Right lobe of liver (tissue), 4 donors: ENCODE data around the gene ZNF765.

Experiments
- POLR2A ChIP-seq: fragments of 450-650 bp; IDR thresholded peaks from one replicate; pipeline ENCODE4 v1.6.1; 2017; ENCODE audit warnings: antibody characterized with exemption, mild to moderate bottlenecking
- TF ChIP-seq, protein P1 (sequence below), 4 donors: fragments of 200-600 bp in 3 of 4; fragments of 450-650 bp in 1 of 4; IDR thresholded peaks; one replicate each; pipeline versions ENCODE4 v1.5.1 to v1.8.0; 2016 to 2022; ENCODE audit warnings: antibody characterized with exemption in 4 of 4, mild to moderate bottlenecking in 2 of 4
- donor health status: DM: no; HTN: no; CAD: no.
- donor health status: DM: no; HTN: no; CAD: no.
- donor health status: DM: no; HTN: yes; CAD: no.

DNA sequence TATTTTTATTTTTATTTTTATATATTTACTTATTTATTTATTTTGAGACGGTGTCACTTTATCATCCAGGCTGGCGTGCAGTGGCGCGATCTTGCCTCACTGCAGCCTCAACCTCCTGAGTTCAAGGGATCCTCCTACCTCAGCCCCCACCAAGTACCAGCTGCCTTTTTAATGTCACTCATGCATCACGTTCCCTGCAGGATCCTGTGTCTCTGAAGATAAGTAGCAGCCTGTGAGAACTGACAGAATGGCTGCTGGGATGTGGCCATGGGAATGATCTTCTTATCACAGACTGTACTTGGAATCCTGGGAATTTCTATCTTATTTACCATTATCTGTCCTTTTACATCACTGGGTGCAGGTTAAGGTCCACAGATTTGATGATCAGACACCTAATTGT lies 27.6 kb downstream of the ZNF765 start:
- TF ChIP-seq, protein P1, sequence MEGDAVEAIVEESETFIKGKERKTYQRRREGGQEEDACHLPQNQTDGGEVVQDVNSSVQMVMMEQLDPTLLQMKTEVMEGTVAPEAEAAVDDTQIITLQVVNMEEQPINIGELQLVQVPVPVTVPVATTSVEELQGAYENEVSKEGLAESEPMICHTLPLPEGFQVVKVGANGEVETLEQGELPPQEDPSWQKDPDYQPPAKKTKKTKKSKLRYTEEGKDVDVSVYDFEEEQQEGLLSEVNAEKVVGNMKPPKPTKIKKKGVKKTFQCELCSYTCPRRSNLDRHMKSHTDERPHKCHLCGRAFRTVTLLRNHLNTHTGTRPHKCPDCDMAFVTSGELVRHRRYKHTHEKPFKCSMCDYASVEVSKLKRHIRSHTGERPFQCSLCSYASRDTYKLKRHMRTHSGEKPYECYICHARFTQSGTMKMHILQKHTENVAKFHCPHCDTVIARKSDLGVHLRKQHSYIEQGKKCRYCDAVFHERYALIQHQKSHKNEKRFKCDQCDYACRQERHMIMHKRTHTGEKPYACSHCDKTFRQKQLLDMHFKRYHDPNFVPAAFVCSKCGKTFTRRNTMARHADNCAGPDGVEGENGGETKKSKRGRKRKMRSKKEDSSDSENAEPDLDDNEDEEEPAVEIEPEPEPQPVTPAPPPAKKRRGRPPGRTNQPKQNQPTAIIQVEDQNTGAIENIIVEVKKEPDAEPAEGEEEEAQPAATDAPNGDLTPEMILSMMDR (IDR thresholded peaks at IDR 0.05) = no peak
- no peak for TF ChIP-seq POLR2A
